Measurements from ENCODE around the gene KIF18B.
A peak's percentile ranks its signal among the peaks of the same experiment; 100 is the strongest.

KIF18B gene

GRCh38 chr17:44933824-44934744 lies 13.5 kb downstream of the KIF18B start:
- DNase-seq: no peak

GRCh38 chr17:44932787-44933097 lies 14.8 kb downstream of the KIF18B start:
- no peak for DNase-seq

GRCh38 chr17:44932096-44932786 lies 15.3 kb downstream of the KIF18B start:
- no peak for DNase-seq

GRCh38 chr17:44931376-44931775 lies 16.2 kb downstream of the KIF18B start:
- DNase-seq: no peak

GRCh38 chr17:44930667-44931066 lies 16.9 kb downstream of the KIF18B start:
- DNase-seq: no peak

- no peak for DNase-seq
These were observed 18.4 kb downstream of the KIF18B start for GRCh38 chr17:44928950-44929720.

- no peak for DNase-seq
These were observed 19.4 kb downstream of the KIF18B start for GRCh38 chr17:44928136-44928535.

- DNase-seq: no peak
These were observed 19.9 kb downstream of the KIF18B start for GRCh38 chr17:44927696-44928095.

- no peak for DNase-seq
These were observed 20.6 kb downstream of the KIF18B start for GRCh38 chr17:44926821-44927525.

- no peak for DNase-seq
These were observed 21.6 kb downstream of the KIF18B start for GRCh38 chr17:44925731-44926697.

GRCh38 chr17:44924107-44924544 lies 23.4 kb downstream of the KIF18B start:
- DNase-seq: no peak

- peak; percentile 23 for DNase-seq
These were observed 24.7 kb downstream of the KIF18B start for GRCh38 chr17:44922746-44923470.

GRCh38 chr17:44922136-44922535 lies 25.4 kb downstream of the KIF18B start:
- DNase-seq: no peak

- no peak for DNase-seq
These were observed 26.3 kb downstream of the KIF18B start for GRCh38 chr17:44921122-44921882.

- DNase-seq: no peak
These were observed 27.0 kb downstream of the KIF18B start for GRCh38 chr17:44920565-44920940.

GRCh38 chr17:44919885-44920564 lies 27.5 kb downstream of the KIF18B start:
- DNase-seq: peak; percentile 89

- no peak for DNase-seq
These were observed 28.2 kb downstream of the KIF18B start for GRCh38 chr17:44919411-44919810.

GRCh38 chr17:44918006-44918405 lies 29.6 kb downstream of the KIF18B start:
- DNase-seq: no peak

- DNase-seq: no peak
These were observed 30.1 kb downstream of the KIF18B start for GRCh38 chr17:44917456-44917855.

Measured in hematopoietic multipotent progenitor cell treated with erythropoietin and hydrocortisone succinate and interleukin-3 and kit ligand, for 4 days (in vitro differentiated cells).